GM23338 (cell line): ENCODE results near the gene MAP1B. TPM values are rescaled to one million over a fixed set of nuclear protein-coding genes. Genes with fewer than 3 reads are reported as not detected.
A peak's percentile ranks its signal among the peaks of the same experiment; 100 is the strongest.

ENCODE experiments used
- ATAC-seq: fragments of 200-7000 bp; cut with Tn5 transposase; 3 replicates; pipeline ENCODE4 v1.9.1; 2020
- DNase-seq: peaks from one replicate; pipeline ENCODE4 v3.0.0-alpha.2; 2015; ENCODE audit warnings: low spot score
- H2AFZ ChIP-seq: fragments of 200-600 bp; sonication (generic); 2 replicates; pipeline ENCODE4 v1.8.0; 2016; ENCODE audit warnings: antibody characterized with exemption, mild to moderate bottlenecking, moderate library complexity
- H3F3A ChIP-seq: fragments of 200-600 bp; sonication (generic); replicated peaks from 2 replicates; pipeline ENCODE4 v1.8.0; 2017; ENCODE audit warnings: antibody characterized with exemption, mixed run types, low read depth
- H3K27ac ChIP-seq: fragments of 200-600 bp; sonication (generic); 2 replicates; pipeline ENCODE4 v1.6.1; 2016; ENCODE audit warnings: low read depth
- H3K27me3 ChIP-seq: fragments of 200-600 bp; sonication (generic); 2 replicates; pipeline ENCODE4 v1.8.0; 2016; ENCODE audit warnings: mild to moderate bottlenecking, mixed run types, moderate library complexity; ENCODE audit not compliant: insufficient read depth
- H3K36me3 ChIP-seq: fragments of 200-600 bp; sonication (generic); 2 replicates; pipeline ENCODE4 v1.8.0; 2016; ENCODE audit warnings: mild to moderate bottlenecking; ENCODE audit not compliant: insufficient read depth
- H3K4me1 ChIP-seq: fragments of 200-600 bp; sonication (generic); 2 replicates; pipeline ENCODE4 v1.8.0; 2016; ENCODE audit warnings: mild to moderate bottlenecking, moderate library complexity; ENCODE audit not compliant: insufficient read depth
- H3K4me2 ChIP-seq: fragments of 200-600 bp; sonication (generic); 2 replicates; pipeline ENCODE4 v1.7.1; 2017; ENCODE audit warnings: mixed run types
- H3K4me3 ChIP-seq: fragments of 200-600 bp; sonication (generic); 2 replicates; pipeline ENCODE4 v1.6.1; 2016; ENCODE audit warnings: mixed run types
- H3K79me2 ChIP-seq: fragments of 200-600 bp; sonication (generic); replicated peaks from 2 replicates; pipeline ENCODE4 v1.8.0; 2017; ENCODE audit warnings: mild to moderate bottlenecking; ENCODE audit not compliant: insufficient read depth
- H3K9me2 ChIP-seq: fragments of 200-600 bp; sonication (generic); 2 replicates; pipeline ENCODE4 v1.8.0; 2017; ENCODE audit not compliant: insufficient read depth
- H4K20me1 ChIP-seq: fragments of 200-600 bp; sonication (generic); replicated peaks from 2 replicates; pipeline ENCODE4 v1.8.0; 2017; ENCODE audit warnings: mild to moderate bottlenecking; ENCODE audit not compliant: insufficient read depth
- H3K27ac Mint-ChIP-seq: 2 replicates; pipeline ENCODE4 v1.8.0; 2020; ENCODE audit warnings: inconsistent platforms, mild to moderate bottlenecking, moderate library complexity, mixed read lengths
- H3K27me3 Mint-ChIP-seq: 3 replicates; pipeline ENCODE4 v1.8.0; 2022; ENCODE audit warnings: low read depth, mild to moderate bottlenecking, moderate library complexity, mixed read lengths, inconsistent platforms; ENCODE audit not compliant: insufficient read depth, poor library complexity
- H3K36me3 Mint-ChIP-seq: 3 replicates; pipeline ENCODE4 v1.8.0; 2021; ENCODE audit warnings: low read depth, mild to moderate bottlenecking, inconsistent platforms, moderate library complexity, mixed read lengths
- H3K4me1 Mint-ChIP-seq: 3 replicates; pipeline ENCODE4 v1.8.0; 2020; ENCODE audit warnings: mild to moderate bottlenecking, inconsistent platforms, mixed read lengths
- H3K4me3 Mint-ChIP-seq: 3 replicates; pipeline ENCODE4 v1.8.0; 2021; ENCODE audit warnings: moderate library complexity, mild to moderate bottlenecking, inconsistent platforms, mixed read lengths
- H3K9me3 Mint-ChIP-seq: 3 replicates; pipeline ENCODE4 v1.8.0; 2020; ENCODE audit warnings: moderate library complexity, mild to moderate bottlenecking, inconsistent platforms, mixed read lengths
- CREB1 ChIP-seq: fragments of 250-450 bp; sonication (Bioruptor Pico); IDR thresholded peaks from 2 replicates; pipeline ENCODE4 v1.5.0; 2020; ENCODE audit warnings: low read depth, mild to moderate bottlenecking, moderate library complexity
- EZH2 ChIP-seq: fragments of 200-600 bp; sonication (generic); IDR thresholded peaks from one replicate; pipeline ENCODE4 v1.8.0; 2017; ENCODE audit warnings: antibody characterized with exemption, mild to moderate bottlenecking, low read depth; ENCODE audit not compliant: unreplicated experiment
- EZH2phosphoT487 ChIP-seq: fragments of 200-600 bp; sonication (generic); IDR thresholded peaks from one replicate; pipeline ENCODE4 v1.8.1; 2018; ENCODE audit warnings: antibody characterized with exemption; ENCODE audit not compliant: unreplicated experiment
- JUNB ChIP-seq: IDR thresholded peaks from one replicate; pipeline ENCODE4 v1.6.1; 2016; ENCODE audit warnings: antibody characterized with exemption; ENCODE audit not compliant: unreplicated experiment
- NANOG ChIP-seq: IDR thresholded peaks from 2 replicates; pipeline ENCODE4 v1.6.1; 2016; ENCODE audit warnings: antibody characterized with exemption, borderline replicate concordance
- STAT1 ChIP-seq: IDR thresholded peaks from one replicate; pipeline ENCODE4 v1.6.1; 2016; ENCODE audit warnings: antibody characterized with exemption; ENCODE audit not compliant: unreplicated experiment
- polyA plus RNA-seq: library from polyadenylated mRNA; unstranded; fragments of >200 nt; fragmentation: Nextera tagmentation; extraction: Ambion mirVana; gene quantifications from 2 replicates; pipeline ENCODE4 v1.2.1, GENCODE V29; 2016
- total RNA-seq: library from RNA; depleted of rRNA; stranded (reverse); fragments of >200 nt; shearing (Covaris generic); gene quantifications from 2 replicates; pipeline ENCODE4 v1.2.3, GENCODE V29; 2014
- TF ChIP-seq, protein P1 (sequence below): fragments of 250-450 bp; sonication (Bioruptor Pico); IDR thresholded peaks from 2 replicates; pipeline ENCODE4 v1.5.0; 2020; ENCODE audit warnings: mild to moderate bottlenecking, moderate library complexity
- TF ChIP-seq, protein P2 (sequence below), 2 experiments: fragments of 200-600 bp in 1 of 2; sonication (generic) in 1 of 2; conservative IDR thresholded peaks; 2 replicates each; pipeline versions ENCODE4 v1.5.1 to v1.6.1; 2016 to 2017; ENCODE audit warnings: antibody characterized with exemption in 2 of 2, low read depth in 2 of 2, mild to moderate bottlenecking in 2 of 2, moderate library complexity in 1 of 2
- TF ChIP-seq, protein P3 (sequence below): IDR thresholded peaks from 2 replicates; pipeline ENCODE4 v1.6.1; 2016; ENCODE audit warnings: antibody characterized with exemption
- TF ChIP-seq, protein P4 (sequence below): IDR thresholded peaks from one replicate; pipeline ENCODE4 v1.6.1; 2018; ENCODE audit warnings: antibody characterized with exemption; ENCODE audit not compliant: unreplicated experiment

Gene MAP1B
- total and polyA plus RNA-seq, 2 experiments from 2014 or later, result 148 to 263 TPM

DNA sequence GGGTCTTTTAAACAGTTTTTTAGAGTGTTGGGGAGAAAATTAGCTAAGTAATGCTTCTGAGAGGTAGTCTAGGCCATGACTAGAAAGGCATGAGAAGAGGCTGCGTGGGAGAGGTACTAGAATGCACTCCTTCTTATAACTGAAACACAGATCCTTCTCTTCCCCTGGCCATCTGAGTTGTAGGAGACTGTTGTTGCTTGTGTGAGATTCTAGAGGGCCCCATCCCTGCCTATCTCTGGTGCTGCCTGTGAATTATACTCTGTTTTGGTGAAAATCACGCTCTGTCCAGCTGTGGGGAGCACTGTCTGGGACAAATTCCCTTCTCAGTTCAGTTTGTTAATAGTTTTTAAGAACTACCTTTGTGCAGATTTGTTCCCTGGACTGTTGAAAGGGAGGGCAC is 37.5 kb downstream of the MAP1B start (continued):
- TF ChIP-seq, protein P1, sequence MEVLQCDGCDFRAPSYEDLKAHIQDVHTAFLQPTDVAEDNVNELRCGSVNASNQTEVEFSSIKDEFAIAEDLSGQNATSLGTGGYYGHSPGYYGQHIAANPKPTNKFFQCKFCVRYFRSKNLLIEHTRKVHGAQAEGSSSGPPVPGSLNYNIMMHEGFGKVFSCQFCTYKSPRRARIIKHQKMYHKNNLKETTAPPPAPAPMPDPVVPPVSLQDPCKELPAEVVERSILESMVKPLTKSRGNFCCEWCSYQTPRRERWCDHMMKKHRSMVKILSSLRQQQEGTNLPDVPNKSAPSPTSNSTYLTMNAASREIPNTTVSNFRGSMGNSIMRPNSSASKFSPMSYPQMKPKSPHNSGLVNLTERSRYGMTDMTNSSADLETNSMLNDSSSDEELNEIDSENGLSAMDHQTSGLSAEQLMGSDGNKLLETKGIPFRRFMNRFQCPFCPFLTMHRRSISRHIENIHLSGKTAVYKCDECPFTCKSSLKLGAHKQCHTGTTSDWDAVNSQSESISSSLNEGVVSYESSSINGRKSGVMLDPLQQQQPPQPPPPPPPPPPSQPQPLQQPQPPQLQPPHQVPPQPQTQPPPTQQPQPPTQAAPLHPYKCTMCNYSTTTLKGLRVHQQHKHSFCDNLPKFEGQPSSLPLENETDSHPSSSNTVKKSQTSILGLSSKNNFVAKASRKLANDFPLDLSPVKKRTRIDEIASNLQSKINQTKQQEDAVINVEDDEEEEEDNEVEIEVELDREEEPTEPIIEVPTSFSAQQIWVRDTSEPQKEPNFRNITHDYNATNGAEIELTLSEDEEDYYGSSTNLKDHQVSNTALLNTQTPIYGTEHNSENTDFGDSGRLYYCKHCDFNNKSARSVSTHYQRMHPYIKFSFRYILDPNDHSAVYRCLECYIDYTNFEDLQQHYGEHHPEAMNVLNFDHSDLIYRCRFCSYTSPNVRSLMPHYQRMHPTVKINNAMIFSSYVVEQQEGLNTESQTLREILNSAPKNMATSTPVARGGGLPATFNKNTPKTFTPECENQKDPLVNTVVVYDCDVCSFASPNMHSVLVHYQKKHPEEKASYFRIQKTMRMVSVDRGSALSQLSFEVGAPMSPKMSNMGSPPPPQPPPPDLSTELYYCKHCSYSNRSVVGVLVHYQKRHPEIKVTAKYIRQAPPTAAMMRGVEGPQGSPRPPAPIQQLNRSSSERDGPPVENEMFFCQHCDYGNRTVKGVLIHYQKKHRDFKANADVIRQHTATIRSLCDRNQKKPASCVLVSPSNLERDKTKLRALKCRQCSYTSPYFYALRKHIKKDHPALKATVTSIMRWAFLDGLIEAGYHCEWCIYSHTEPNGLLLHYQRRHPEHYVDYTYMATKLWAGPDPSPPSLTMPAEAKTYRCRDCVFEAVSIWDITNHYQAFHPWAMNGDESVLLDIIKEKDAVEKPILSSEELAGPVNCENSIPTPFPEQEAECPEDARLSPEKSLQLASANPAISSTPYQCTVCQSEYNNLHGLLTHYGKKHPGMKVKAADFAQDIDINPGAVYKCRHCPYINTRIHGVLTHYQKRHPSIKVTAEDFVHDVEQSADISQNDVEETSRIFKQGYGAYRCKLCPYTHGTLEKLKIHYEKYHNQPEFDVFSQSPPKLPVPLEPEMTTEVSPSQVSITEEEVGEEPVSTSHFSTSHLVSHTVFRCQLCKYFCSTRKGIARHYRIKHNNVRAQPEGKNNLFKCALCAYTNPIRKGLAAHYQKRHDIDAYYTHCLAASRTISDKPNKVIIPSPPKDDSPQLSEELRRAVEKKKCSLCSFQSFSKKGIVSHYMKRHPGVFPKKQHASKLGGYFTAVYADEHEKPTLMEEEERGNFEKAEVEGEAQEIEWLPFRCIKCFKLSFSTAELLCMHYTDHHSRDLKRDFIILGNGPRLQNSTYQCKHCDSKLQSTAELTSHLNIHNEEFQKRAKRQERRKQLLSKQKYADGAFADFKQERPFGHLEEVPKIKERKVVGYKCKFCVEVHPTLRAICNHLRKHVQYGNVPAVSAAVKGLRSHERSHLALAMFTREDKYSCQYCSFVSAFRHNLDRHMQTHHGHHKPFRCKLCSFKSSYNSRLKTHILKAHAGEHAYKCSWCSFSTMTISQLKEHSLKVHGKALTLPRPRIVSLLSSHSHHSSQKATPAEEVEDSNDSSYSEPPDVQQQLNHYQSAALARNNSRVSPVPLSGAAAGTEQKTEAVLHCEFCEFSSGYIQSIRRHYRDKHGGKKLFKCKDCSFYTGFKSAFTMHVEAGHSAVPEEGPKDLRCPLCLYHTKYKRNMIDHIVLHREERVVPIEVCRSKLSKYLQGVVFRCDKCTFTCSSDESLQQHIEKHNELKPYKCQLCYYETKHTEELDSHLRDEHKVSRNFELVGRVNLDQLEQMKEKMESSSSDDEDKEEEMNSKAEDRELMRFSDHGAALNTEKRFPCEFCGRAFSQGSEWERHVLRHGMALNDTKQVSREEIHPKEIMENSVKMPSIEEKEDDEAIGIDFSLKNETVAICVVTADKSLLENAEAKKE (CRISPR knock-in tag), result no peak
- no peak for TF ChIP-seq JUNB
- no peak for TF ChIP-seq NANOG
- no peak for TF ChIP-seq STAT1
- TF ChIP-seq, protein P2, sequence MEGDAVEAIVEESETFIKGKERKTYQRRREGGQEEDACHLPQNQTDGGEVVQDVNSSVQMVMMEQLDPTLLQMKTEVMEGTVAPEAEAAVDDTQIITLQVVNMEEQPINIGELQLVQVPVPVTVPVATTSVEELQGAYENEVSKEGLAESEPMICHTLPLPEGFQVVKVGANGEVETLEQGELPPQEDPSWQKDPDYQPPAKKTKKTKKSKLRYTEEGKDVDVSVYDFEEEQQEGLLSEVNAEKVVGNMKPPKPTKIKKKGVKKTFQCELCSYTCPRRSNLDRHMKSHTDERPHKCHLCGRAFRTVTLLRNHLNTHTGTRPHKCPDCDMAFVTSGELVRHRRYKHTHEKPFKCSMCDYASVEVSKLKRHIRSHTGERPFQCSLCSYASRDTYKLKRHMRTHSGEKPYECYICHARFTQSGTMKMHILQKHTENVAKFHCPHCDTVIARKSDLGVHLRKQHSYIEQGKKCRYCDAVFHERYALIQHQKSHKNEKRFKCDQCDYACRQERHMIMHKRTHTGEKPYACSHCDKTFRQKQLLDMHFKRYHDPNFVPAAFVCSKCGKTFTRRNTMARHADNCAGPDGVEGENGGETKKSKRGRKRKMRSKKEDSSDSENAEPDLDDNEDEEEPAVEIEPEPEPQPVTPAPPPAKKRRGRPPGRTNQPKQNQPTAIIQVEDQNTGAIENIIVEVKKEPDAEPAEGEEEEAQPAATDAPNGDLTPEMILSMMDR (conservative IDR thresholded peaks at IDR 0.05; ENCODE audit: low read depth in 2 of 2), result no peak
- TF ChIP-seq, protein P3, sequence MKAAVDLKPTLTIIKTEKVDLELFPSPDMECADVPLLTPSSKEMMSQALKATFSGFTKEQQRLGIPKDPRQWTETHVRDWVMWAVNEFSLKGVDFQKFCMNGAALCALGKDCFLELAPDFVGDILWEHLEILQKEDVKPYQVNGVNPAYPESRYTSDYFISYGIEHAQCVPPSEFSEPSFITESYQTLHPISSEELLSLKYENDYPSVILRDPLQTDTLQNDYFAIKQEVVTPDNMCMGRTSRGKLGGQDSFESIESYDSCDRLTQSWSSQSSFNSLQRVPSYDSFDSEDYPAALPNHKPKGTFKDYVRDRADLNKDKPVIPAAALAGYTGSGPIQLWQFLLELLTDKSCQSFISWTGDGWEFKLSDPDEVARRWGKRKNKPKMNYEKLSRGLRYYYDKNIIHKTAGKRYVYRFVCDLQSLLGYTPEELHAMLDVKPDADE, result no peak

DNA sequence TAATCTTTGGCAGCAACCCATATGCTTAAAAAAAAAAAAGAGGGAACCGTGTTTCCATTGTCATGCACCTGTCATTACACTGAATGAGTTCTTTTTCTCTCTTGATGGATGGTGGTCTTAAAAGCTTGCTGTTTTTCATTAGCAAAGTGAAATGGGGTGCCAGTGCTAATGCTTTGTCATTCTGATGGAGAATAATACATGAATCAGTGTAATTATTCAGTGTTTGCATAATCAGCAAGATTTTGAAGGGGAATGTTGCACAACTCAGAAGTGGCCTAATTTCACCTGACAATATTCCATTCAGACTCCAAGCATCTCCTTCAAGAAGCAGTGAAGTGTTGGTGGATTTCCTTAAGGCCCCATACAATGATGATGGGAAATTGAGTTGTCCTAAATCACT is 38.1 kb downstream of the MAP1B start:
- Mint-ChIP-seq H3K36me3 (peaks cover 24% of the 10 kb centered on the region), H3K27me3 (peaks cover 2% of the 10 kb centered on the region), H3K4me3 (no peak overlapping the region), H3K4me1 (peaks cover 43% of the 10 kb centered on the region), H3K9me3 (no peaks in the 10 kb centered on the region), H3K27ac (0 out of 2 replicates have a peak overlapping the region, but pooled peaks have one; percentile 56)
- H3K27me3 ChIP-seq, result no peaks in the 10 kb centered on the region
- H3K27ac ChIP-seq, result no peak overlapping the region
- H3K9me2 ChIP-seq, result no peaks in the 10 kb centered on the region
- no peak for DNase-seq
- no peak overlapping the region for H2AFZ ChIP-seq
- no peak overlapping the region for H3K4me3 ChIP-seq
- peaks cover 52% of the 10 kb centered on the region for H3K79me2 ChIP-seq
- peak overlapping the region; percentile 41; the same call in 1 of the 2 replicates for H3K4me2 ChIP-seq
- H3K36me3 ChIP-seq, result no peaks in the 10 kb centered on the region
- H4K20me1 ChIP-seq, result peaks cover 5% of the 10 kb centered on the region
- peaks cover 21% of the 10 kb centered on the region for H3K4me1 ChIP-seq
- ATAC-seq, result no peak
- no peaks in the 10 kb centered on the region for H3F3A ChIP-seq
- TF ChIP-seq, protein P3, result no peak
- TF ChIP-seq EZH2phosphoT487 (no peak), STAT1 (no peak), CREB1 (CRISPR knock-in tag) (no peak), NANOG (no peak), EZH2 (no peak)
- TF ChIP-seq, protein P4, sequence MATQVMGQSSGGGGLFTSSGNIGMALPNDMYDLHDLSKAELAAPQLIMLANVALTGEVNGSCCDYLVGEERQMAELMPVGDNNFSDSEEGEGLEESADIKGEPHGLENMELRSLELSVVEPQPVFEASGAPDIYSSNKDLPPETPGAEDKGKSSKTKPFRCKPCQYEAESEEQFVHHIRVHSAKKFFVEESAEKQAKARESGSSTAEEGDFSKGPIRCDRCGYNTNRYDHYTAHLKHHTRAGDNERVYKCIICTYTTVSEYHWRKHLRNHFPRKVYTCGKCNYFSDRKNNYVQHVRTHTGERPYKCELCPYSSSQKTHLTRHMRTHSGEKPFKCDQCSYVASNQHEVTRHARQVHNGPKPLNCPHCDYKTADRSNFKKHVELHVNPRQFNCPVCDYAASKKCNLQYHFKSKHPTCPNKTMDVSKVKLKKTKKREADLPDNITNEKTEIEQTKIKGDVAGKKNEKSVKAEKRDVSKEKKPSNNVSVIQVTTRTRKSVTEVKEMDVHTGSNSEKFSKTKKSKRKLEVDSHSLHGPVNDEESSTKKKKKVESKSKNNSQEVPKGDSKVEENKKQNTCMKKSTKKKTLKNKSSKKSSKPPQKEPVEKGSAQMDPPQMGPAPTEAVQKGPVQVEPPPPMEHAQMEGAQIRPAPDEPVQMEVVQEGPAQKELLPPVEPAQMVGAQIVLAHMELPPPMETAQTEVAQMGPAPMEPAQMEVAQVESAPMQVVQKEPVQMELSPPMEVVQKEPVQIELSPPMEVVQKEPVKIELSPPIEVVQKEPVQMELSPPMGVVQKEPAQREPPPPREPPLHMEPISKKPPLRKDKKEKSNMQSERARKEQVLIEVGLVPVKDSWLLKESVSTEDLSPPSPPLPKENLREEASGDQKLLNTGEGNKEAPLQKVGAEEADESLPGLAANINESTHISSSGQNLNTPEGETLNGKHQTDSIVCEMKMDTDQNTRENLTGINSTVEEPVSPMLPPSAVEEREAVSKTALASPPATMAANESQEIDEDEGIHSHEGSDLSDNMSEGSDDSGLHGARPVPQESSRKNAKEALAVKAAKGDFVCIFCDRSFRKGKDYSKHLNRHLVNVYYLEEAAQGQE, result no peak
